T1000 (cell line): ENCODE data around the gene MYBPC3.

Experiments used
- DNase-seq: peaks from one replicate; lab custom pipeline; 2025; ENCODE audit warnings: mixed read lengths; lab: John Stamatoyannopoulos, UW

MYBPC3 gene

GRCh38 chr11:47384498-47384897 is 32.0 kb upstream of the MYBPC3 start:
- DNase-seq, result no peak

- no peak for DNase-seq
Observed at GRCh38 chr11:47383071-47383470, 30.6 kb upstream of the MYBPC3 start.

- DNase-seq, result no peak
Observed at GRCh38 chr11:47380078-47380477, 27.6 kb upstream of the MYBPC3 start.

DNA sequence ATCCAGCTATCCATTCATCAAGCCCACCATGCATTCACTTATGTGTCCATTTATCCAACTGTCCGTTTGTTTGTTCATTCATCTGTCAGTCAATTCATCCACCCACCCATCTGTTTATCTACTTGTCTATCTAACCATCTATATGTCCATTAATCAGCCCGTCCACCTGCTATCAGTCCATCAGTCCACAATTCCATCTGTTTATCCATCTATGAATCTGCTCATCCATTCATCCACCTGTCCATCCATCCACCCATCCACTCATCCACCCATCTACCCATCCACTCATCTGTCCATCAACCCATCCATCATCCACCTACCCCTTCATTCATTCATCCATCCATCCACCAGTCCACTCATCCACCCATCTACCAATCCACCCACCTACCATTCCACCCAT is 26.8 kb upstream of the MYBPC3 start:
- no peak for DNase-seq

GRCh38 chr11:47378836-47379170 is 26.3 kb upstream of the MYBPC3 start:
- no peak for DNase-seq

GRCh38 chr11:47378010-47378835 is 25.7 kb upstream of the MYBPC3 start, which contains the start of gene SPI1:
TSS of gene SPI1 (minus strand) at chr11:47378547. CDS start at chr11:47378353, 194 bp downstream.
- DNase-seq, result no peak

DNA sequence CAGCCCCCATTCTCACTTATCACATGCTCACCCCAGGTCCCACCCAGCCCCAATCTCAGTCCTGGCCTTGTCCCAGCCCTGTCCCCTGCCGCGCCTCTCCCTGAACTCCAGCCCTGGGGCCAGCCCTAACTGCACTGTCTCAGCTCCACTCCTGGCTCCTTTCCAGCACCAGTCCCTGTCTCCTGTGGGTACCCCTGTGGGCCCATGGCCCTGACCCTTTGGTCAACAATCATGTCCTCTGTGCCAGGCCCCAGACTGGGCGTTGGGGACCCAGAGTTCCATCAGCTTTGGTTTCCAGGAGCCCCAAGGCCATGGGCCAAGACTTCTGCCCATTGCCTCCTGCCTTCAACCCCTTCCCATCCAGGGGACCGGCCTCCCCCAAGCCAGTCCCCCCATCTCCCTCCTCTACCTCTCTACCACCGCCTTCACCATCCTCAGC is 25.1 kb upstream of the MYBPC3 start:
- DNase-seq, result no peak

GRCh38 chr11:47376525-47377371 is 24.2 kb upstream of the MYBPC3 start:
- DNase-seq, result no peak

DNA sequence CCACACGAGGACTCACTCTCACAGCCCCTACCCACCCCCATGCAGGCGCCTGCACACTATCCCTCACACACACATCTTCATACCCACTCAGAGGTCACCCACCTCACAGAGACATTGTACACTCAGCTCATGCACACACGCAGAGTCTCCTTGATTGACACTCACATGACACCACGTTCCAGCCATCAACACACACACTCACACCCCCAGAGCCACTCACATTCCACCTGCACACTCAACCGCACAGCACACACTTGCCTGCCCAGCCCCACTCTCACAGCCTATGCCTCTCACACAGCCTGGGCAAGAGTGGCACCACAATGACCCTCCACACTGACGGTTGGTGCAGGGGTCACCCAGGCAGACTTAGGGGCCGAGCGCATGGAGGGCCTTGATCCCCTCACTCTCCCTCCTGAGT is 23.6 kb upstream of the MYBPC3 start:
- no peak for DNase-seq

- DNase-seq, result no peak
Observed at GRCh38 chr11:47375546-47376085, 23.1 kb upstream of the MYBPC3 start.

DNA sequence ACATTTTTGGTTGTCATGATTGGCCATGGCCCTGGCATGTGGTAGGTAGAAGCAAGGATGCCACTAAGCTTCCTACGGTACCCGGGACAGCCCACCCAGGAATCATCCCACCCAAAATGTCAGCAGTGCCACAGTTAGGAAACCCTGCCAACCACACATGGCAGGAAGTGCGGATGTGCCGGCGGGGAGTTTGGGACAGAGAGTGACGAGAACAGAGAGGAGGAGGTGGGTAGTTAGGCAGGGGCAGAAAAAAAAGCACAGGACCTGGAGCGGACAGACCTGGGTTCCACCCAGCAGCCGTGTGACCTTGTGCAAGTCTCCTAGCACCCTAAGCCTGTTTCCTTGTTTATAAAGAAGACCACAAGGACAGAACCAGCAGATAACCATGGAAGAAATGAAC is 22.5 kb upstream of the MYBPC3 start:
- no peak for DNase-seq

- no peak for DNase-seq
Observed at GRCh38 chr11:47374720-47375019, 22.2 kb upstream of the MYBPC3 start.

- no peak for DNase-seq
Observed at GRCh38 chr11:47373876-47374719, 21.6 kb upstream of the MYBPC3 start.

GRCh38 chr11:47372422-47372821 is 19.9 kb upstream of the MYBPC3 start:
- no peak for DNase-seq

DNA sequence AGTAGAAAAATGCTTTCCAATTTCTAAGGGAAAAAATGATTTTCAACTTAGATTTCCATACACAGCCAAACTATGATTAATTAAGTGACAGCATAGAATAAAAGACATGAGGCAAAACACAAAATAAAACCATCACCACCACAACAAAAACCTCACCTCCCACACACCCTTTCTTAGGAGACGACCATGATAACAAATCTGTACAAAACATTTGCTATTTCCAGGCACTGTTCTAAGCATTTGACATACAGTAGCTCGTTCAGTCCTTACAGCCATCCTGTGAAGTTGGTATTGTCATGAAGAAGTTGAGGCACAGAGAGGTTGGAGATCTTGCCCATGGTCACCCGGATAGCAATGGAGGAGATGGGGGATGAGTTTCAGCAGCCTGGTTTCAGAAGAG is 17.2 kb upstream of the MYBPC3 start:
- DNase-seq, result no peak

GRCh38 chr11:47366020-47366490 is 13.6 kb upstream of the MYBPC3 start:
- no peak for DNase-seq

- no peak for DNase-seq
Observed at GRCh38 chr11:47361419-47361818, 8.9 kb upstream of the MYBPC3 start.

DNA sequence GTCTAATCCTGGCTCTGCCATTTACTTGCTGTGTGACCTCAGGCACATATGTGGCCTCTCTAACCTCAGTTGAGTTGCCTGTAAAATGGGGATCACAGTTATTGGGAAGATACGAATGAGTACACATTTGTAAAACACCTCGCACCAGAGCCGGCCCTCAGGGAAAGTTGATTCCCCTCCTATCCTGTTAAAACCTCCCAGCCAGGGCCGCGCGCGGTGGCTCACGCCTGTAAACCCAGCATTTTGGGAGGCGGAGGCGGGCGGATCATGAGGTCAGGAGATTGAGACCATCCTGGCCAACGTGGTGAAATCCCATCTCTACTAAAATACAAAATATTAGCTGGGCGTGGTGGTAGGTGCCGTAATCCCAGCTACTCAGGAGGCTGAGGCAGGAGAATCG is 7.8 kb upstream of the MYBPC3 start:
- DNase-seq, result no peak

GRCh38 chr11:47359586-47359985 is 7.1 kb upstream of the MYBPC3 start:
- no peak for DNase-seq

GRCh38 chr11:47359162-47359561 is 6.7 kb upstream of the MYBPC3 start:
- DNase-seq, result no peak

GRCh38 chr11:47358731-47359051 is 6.2 kb upstream of the MYBPC3 start:
- no peak for DNase-seq
